Right atrium auricular region (tissue), 2 donors: ENCODE results near the gene KRT4. TPM values are rescaled to one million over a fixed set of nuclear protein-coding genes. Genes with fewer than 3 reads are reported as not detected.

Experiments
- DNase-seq: peaks from one replicate; pipeline ENCODE4 v3.0.0-alpha.2; 2019; ENCODE audit warnings: low spot score
- H3K27ac ChIP-seq, 2 donors: fragments of 200-600 bp; sonication (generic); 1 replicate in 1 of 2; 2 replicates in 1 of 2; pipeline ENCODE4 v1.5.1; 2016 to 2019
- H3K27me3 ChIP-seq, 2 donors: fragments of 200-600 bp; sonication (generic); one replicate each; pipeline versions ENCODE4 v1.5.1 to v1.6.0; 2017 to 2019
- H3K36me3 ChIP-seq: fragments of 200-600 bp; sonication (generic); one replicate; pipeline ENCODE4 v1.5.1; 2016
- H3K4me1 ChIP-seq, 2 donors: fragments of 200-600 bp; sonication (generic); one replicate each; pipeline versions ENCODE4 v1.5.1 to v1.6.0; 2017 to 2019
- H3K4me3 ChIP-seq, 2 donors: fragments of 200-600 bp; sonication (generic); 1 replicate in 1 of 2; 2 replicates in 1 of 2; pipeline ENCODE4 v1.5.1; 2017 to 2019; ENCODE audit warnings: mild to moderate bottlenecking in 1 of 2, moderate library complexity in 1 of 2
- H3K9me3 ChIP-seq, 2 donors: fragments of 200-600 bp; sonication (generic); one replicate each; pipeline ENCODE4 v1.5.1; 2019
- CTCF ChIP-seq, 2 donors: fragments of 200-600 bp; sonication (generic); IDR thresholded peaks; one replicate each; pipeline ENCODE4 v1.5.1; 2019; ENCODE audit warnings: antibody characterized with exemption in 2 of 2
- total RNA-seq, 2 donors: library from RNA; depleted of rRNA; stranded (reverse); fragments of >200 nt; gene quantifications; one replicate each; pipeline ENCODE4 v1.1.0, GENCODE V29; 2016

KRT4 gene
- total RNA-seq, 2 donors from 2014 or later: not detected

DNA sequence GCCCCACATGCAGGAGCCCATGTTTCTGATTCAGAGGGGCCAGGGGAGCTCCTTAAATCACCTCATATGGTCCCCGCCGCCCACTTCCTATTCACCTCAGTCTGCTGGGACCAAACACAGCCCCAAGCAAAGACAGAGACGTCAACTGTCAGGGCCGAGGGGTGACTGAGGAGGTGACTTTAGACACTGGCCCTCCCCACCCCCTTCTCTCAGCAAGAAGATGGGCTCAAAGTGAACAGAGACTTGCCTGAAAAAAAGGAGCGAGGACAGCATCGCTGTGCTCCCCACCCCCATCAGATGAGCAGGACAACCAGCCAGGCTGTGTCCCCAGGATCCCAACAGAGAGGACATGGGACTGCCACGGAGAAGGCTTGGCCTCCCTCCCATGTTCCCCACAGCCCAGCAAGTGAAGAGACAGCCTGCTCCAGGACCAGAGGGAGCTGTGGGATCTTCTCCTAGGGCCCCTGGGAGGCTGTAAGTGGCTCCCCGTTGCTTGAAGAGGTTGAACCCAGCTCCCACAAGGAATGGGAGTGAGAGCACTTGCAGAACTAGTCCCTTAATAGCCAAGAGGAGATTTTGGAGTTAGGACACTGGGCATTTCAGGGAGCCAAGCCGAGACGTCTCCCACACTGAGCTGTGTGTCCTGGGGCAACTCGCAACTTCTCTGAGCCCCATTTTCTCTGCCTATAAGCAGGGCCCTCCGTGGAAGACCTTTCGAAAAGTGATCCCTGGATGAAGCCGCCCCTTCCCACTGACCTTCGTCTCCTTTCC lies 21.5 kb upstream of the KRT4 start:
- H3K27ac ChIP-seq: no peak overlapping the region
- H3K4me1 ChIP-seq: no peaks in the 10 kb centered on the region
- H3K4me3 ChIP-seq: no peak overlapping the region
- no peaks in the 10 kb centered on the region for H3K36me3 ChIP-seq
- no peaks in the 10 kb centered on the region for H3K9me3 ChIP-seq
- TF ChIP-seq CTCF (IDR thresholded peaks at IDR 0.05): no peak
- no peak for DNase-seq
- no peaks in the 10 kb centered on the region for H3K27me3 ChIP-seq

DNA sequence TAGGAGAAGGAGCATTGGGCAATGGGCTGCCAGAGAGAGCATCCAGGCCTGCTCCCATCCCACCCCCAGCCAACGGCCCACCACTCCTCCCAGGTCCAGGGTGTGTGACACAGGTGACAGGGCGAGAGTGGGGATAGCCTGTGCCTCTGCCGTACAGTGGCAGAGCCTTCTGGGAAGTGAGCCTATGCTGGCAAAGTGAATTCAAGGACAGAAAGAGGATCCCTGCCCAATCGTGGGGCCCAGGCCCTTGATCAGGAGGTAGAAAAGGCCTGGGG lies 20.7 kb upstream of the KRT4 start:
- no peak overlapping the region for H3K27ac ChIP-seq
- H3K36me3 ChIP-seq: no peaks in the 10 kb centered on the region
- H3K4me3 ChIP-seq: no peak overlapping the region
- no peak for TF ChIP-seq CTCF (IDR thresholded peaks at IDR 0.05)
- no peaks in the 10 kb centered on the region for H3K27me3 ChIP-seq
- DNase-seq: no peak
- H3K9me3 ChIP-seq: no peaks in the 10 kb centered on the region
- H3K4me1 ChIP-seq: no peaks in the 10 kb centered on the region

DNA sequence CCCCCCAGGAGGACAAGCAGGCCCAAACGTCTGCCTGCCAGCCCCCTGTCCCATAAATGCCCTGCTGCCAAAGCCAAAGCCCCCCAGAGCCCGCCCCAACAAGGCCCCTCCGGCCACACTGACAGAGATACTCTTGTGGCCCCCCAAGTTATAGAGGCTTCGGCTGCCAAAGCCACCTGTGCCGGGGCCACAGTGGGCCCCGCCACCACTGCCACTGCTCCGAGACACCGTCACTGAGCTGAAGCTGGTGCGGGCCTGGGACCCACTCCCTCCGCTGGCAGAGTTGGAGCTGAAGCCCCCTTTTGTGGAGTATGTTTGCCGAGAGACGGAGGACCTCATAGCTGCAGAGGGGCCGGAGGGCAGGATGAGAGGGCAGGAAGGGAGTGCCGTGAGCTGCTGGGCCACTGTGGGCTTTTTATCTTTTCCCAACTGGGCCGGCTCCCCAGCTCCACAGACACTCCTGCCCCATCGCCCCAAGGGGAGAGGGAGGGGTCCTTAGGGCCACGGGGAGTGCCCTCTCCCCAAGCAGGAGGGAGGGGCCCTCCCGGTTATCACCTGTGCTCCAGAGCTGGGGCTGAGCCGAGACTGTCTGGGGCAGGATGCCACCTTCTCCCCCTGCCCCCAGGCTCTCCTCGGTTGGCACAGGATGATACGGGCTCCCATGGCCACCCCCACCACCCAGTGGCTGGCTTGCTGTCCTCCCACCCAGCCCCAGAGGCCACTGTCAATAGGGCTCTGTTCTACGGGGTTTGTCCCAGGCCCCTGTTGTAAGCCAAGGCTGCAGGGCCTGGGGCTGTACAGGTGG lies 20.2 kb upstream of the KRT4 start, which contains the start of gene KRT79:
KRT79 (minus strand) TSS at position 390 of the 805 bp plus-strand sequence; CDS start at position 339, 51 bp downstream.
- no peaks in the 10 kb centered on the region for H3K27me3 ChIP-seq
- H3K36me3 ChIP-seq: no peaks in the 10 kb centered on the region
- no peak within 1 kb of the TSS for H3K4me3 ChIP-seq
- no peaks in the 10 kb centered on the region for H3K9me3 ChIP-seq
- no peak within 1 kb of the TSS for H3K27ac ChIP-seq
- TF ChIP-seq CTCF (IDR thresholded peaks at IDR 0.05): no peak
- H3K4me1 ChIP-seq: no peaks in the 10 kb centered on the region
- no peak for DNase-seq

DNA sequence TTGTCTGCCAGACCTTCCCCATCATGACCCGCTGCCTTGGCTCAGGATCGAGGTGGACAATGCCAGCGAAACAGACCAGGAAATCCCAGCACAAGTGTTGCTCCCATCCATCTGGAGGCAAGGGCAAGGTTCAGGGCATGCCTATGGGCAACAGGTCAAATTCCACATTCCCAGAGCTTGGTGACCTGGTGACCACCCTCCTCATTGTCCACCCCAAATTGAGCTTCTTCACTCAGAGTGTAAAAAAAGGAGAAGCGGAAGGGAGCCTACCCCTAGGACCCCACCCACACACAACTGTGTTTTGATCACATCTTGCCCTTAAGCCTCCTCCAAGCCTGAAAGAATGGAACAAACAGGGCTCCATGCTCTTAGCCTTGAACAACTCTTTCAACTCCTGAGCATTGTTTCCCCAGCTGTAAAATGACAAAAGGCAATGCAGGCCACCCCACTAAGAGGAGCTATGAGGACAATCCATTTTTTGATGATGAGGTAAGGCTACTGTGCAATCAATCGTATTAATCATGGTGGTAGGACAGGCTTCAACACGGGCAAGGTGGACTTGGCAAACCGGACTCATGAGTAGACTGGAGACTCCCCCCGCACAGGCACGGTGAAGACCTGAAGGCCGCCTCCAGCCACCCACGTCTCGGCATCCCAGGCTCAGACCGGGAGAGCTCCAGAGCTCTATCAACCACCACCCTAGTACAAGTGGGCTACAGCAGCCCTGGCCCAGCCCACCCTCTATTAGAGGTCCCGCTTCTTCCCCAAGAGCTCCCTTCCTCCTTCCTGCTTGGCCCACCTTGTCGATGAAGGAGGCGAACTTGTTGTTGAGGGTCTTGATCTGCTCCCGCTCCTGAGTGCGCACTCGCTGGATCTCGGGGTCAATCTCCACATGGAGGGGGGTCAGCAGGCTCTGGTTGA lies 19.3 kb upstream of the KRT4 start:
- Histone ChIP-seq H3K27me3 (no peaks in the 10 kb centered on the region), H3K4me1 (no peaks in the 10 kb centered on the region), H3K36me3 (no peaks in the 10 kb centered on the region), H3K27ac (no peak overlapping the region), H3K4me3 (no peak overlapping the region), H3K9me3 (no peaks in the 10 kb centered on the region)
- no peak for DNase-seq
- no peak for TF ChIP-seq CTCF (IDR thresholded peaks at IDR 0.05)

- Histone ChIP-seq H3K4me3 (no peak overlapping the region), H3K36me3 (no peaks in the 10 kb centered on the region), H3K9me3 (no peaks in the 10 kb centered on the region), H3K4me1 (no peaks in the 10 kb centered on the region), H3K27me3 (no peaks in the 10 kb centered on the region), H3K27ac (no peak overlapping the region)
- TF ChIP-seq CTCF (IDR thresholded peaks at IDR 0.05): no peak
- DNase-seq: no peak
Measured at GRCh38 chr12:52832451-52832850, 18.5 kb upstream of the KRT4 start.
